NCI-H2081 (cell line): ENCODE results near the gene ATN1.

Experiments used
- DNase-seq, 2 experiments: peaks; one replicate each; lab custom pipeline; 2025; lab: John Stamatoyannopoulos, UW

ATN1 gene

DNA sequence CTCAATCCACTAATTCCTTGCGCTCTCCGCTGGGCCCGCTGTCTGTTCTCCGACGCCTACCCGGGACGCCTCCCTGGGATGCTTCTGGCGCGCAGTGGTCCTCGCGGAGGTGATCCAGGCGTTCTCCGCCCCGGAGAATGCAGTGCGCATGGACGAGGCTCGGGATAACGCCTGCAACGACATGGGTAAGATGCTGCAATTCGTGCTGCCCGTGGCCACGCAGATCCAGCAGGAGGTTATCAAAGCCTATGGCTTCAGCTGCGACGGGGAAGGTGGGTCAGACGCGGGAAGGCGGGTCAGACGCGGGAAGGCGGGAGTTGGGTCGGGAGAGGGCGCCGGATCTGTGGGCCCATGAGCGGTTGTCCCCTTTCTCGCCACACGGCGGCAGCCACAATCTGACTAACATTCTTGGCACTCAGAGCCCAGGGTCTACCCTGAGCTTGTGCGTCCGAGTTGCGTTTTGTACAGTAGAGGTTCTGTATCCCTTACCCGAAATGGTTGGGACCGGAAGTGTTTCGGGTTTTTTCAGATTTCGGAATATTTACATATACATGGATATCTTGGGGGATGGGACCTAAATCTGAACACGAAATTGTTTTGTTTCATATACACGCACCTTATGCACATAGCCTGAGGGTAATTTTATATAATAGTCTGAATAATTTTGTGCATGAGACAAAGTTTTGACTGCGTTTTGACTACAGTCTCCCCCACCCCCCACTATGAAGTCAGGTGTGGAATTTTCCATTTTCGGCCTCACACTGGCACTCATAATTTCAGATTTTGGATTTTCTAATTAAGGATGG lies 16.8 kb downstream of the ATN1 start:
- peak; percentile 92 to 95 for DNase-seq

DNA sequence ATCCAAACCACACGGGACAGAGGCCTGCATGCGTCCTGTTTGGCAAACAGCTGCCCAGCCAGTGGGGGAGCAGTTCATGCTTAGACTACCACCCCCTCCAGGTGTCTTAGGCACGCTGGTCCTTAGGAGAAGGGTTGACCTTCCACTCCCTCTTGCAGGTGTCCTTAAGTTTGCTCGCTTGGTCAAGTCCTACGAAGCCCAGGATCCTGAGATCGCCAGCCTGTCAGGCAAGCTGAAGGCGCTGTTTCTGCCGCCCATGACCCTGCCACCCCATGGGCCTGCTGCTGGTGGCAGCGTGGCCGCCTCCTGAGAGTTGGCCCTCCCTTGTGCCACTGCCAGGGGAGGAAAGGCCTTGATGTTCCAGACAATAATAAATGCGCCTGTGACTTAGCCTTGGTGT lies 17.9 kb downstream of the ATN1 start:
- no peak for DNase-seq

DNA sequence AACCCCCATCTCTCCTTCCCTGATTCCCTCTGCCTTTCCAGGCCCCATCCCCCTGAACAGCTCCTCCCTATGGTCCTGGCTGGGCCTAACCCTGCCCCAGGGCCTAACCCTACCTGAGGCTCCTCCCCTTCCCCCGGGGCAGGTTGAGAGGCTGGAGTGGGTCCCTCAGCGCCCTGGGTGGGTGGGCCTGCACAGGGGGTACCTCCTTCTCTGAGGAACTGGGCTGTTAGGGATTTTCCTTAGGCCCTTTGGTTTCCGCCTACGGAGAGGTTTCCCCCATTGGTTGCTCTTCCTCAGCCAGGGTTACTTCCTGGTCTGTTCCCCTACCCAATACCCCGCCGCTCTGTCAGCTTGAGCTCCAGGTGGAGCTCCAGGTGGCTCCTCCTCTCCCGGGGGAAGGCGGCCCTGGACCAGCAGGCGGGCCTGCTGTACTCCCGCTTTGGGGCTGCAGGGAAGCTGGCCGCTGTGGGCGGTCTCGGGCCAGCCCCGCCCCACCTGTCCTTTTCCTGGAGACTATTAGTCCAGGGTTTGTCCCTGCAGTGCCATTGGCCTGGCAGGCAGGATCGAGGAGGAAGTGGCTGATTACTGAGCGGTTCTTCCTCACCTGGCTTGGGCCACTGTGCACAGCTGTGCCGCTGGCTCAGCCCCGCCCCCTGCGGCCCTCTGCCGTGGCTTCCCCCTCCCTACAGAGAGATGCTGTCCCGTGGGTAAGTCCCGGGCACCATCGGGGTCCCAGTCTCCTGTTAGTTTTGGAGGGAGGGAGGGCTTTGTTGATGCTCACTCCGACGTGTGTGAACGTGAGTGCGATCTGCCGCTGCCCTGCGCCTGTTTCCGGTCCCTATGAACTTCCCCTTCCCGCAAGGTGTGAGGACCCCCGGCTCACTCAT lies 18.5 kb downstream of the ATN1 start:
- DNase-seq = peak; percentile 97 to 98

- no peak for DNase-seq
These were observed 19.2 kb downstream of the ATN1 start for GRCh38 chr12:6946920-6947374.

- no peak for DNase-seq
These were observed 19.9 kb downstream of the ATN1 start for GRCh38 chr12:6947615-6948014.

GRCh38 chr12:6948873-6949594 lies 21.3 kb downstream of the ATN1 start:
- DNase-seq = no peak

GRCh38 chr12:6950401-6950801 lies 22.6 kb downstream of the ATN1 start:
- DNase-seq = no peak

GRCh38 chr12:6950811-6951540 lies 23.2 kb downstream of the ATN1 start, which contains the start of gene PTPN6:
TSS of gene PTPN6 (plus strand) at chr12:6951356. CDS start at chr12:6951513, 157 bp downstream.
- no peak for DNase-seq

DNA sequence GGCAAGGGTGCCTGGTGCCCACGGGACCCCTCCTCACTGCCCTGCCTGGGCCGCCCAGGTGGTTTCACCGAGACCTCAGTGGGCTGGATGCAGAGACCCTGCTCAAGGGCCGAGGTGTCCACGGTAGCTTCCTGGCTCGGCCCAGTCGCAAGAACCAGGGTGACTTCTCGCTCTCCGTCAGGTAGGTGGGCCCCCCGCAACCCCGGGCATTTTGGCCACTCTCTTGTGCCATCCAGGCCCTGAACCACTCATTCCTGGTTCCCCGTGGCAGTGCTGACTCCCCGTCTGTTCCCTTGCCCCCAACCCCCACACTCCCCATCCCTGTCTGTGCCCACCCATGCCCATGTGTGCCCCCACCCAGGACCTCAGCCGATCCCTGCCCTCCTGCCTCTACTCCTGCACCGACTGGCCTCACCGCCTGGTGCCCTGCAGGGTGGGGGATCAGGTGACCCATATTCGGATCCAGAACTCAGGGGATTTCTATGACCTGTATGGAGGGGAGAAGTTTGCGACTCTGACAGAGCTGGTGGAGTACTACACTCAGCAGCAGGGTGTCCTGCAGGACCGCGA lies 23.9 kb downstream of the ATN1 start:
- no peak for DNase-seq

GRCh38 chr12:6952121-6952862 lies 24.5 kb downstream of the ATN1 start:
- no peak for DNase-seq

DNA sequence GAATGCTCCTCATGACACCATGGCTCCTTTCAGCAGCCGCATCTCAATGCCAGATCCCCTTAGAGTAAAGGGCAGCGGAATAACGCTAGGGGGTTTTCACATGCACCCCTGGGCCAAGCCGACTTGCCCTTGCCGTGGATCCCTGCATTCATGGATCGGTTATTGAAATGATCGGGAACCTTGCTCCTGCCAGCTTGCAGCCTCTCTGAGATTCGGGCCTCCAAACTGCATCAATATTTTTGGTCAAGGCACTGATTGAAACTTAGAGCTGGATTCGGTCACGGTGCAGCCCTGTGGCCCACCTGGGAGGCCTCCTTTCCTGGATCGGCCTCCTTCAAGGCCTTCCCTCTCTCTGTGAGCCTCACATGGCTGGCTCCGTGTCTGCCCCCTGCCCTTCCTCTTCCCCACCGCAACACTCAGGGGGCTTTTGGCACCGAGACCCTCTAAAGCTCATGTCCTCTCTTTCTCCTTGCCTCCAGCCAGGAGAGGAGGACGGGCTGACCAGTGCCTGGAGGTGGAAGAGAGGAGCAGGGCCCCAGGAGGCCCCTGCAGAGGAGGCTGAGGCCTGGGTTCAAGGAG lies 25.2 kb downstream of the ATN1 start:
- DNase-seq = no peak

DNA sequence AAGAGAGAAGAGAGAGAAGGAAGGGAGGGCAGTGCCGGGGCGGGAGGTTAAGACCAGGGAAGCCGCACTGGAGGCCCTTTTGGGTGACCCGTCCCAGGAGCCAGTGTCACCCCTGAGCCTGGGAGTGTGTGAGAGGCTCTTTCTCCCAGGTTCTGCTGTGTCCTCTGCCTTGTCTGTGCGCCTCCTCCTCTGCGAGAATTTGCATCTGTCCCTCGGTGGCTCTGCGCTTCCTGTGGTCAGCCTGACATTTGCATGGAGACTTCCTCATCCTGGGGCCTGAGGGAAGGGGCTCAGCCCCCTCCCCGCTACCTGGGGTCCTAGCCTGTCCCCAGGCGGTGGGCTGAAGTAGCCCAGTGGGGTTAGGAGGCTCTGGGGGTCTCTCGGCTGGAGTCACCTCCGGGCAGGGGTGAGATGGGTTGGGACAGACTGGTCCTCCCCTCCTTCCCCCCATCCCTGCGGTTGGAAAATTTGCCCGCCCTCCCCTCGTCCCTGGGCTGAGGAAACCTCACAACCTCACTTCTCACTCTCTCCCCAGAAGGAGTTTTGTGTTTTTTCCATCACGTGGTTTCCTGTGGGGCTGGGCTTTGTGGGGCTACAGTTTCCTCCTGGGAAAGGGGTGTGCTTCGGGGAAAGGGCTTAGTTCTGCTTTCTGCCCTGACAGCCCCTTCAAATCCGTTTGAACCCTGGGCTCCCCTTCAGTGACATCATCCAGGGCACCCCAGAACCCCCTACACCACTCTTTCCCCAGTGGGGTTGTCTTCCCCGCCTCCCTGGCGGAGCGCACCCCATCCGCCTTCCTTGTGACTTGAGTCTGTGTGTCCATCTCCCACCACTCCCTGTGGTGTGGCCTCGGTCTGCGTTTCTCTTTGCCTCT lies 25.9 kb downstream of the ATN1 start:
- DNase-seq = no peak

- DNase-seq = no peak
These were observed 26.8 kb downstream of the ATN1 start for GRCh38 chr12:6954316-6955107.

- no peak for DNase-seq
These were observed 27.6 kb downstream of the ATN1 start for GRCh38 chr12:6955108-6956020.

GRCh38 chr12:6956021-6956727 lies 28.4 kb downstream of the ATN1 start:
- DNase-seq = no peak

DNA sequence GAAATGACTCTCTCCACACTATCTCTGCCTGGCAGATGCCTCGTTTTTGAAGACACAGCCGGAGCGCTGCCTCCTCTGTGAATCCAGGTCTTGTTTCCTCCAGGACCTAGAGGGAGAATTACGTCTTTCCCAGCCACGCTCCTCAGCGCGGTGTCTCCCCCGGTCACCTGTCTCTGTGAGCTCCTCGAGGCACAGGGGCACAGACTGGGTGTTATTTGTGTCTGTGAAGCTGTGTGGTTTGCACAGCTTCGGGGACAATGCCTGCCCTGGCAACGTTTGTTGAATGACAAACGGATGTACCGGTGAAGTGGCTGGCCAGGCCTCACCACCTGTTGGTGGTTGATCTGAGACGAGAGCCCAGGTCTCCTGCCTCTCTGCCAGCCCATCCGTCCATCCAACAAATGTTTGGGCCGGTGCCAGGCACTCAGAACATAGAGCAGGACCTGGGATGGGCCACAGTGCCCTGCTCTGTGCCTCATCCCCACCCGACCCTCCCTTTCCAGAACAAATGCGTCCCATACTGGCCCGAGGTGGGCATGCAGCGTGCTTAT lies 29.5 kb downstream of the ATN1 start:
- no peak for DNase-seq
